Neural progenitor cell (in vitro differentiated cells): ENCODE results near the gene CD33. TPM values are rescaled to one million over a fixed set of nuclear protein-coding genes. Genes with fewer than 3 reads are reported as not detected.

Experiments used
- DNase-seq: peaks from one replicate; pipeline ENCODE4 v3.0.0-alpha.2; 2016; ENCODE audit warnings: low spot score
- H2AFZ ChIP-seq: fragments of 200-600 bp; sonication (generic); replicated peaks from 2 replicates; pipeline ENCODE4 v1.6.1; 2016; ENCODE audit warnings: antibody characterized with exemption
- H3F3A ChIP-seq: fragments of 200-600 bp; sonication (generic); 2 replicates; pipeline ENCODE4 v1.6.1; 2016; ENCODE audit warnings: antibody characterized with exemption, low read depth
- H3K27ac ChIP-seq: fragments of 200-600 bp; sonication (generic); 2 replicates; pipeline ENCODE4 v1.5.1; 2016; ENCODE audit warnings: mild to moderate bottlenecking
- H3K27me3 ChIP-seq: fragments of 200-600 bp; sonication (generic); 2 replicates; pipeline ENCODE4 v1.6.1; 2016; ENCODE audit warnings: mild to moderate bottlenecking, moderate library complexity
- H3K36me3 ChIP-seq: fragments of 200-600 bp; sonication (generic); 2 replicates; pipeline ENCODE4 v1.5.1; 2016
- H3K4me1 ChIP-seq: fragments of 200-600 bp; sonication (generic); 2 replicates; pipeline ENCODE4 v1.6.1; 2016; ENCODE audit warnings: mixed run types
- H3K4me2 ChIP-seq: fragments of 200-600 bp; sonication (generic); 2 replicates; pipeline ENCODE4 v1.6.1; 2016
- H3K4me3 ChIP-seq: fragments of 200-600 bp; sonication (generic); 2 replicates; pipeline ENCODE4 v1.5.1; 2016
- H3K79me2 ChIP-seq: fragments of 200-600 bp; sonication (generic); 2 replicates; pipeline ENCODE4 v1.6.1; 2016; ENCODE audit warnings: low read depth
- H3K9ac ChIP-seq: fragments of 200-600 bp; sonication (generic); 2 replicates; pipeline ENCODE4 v1.6.1; 2016
- H3K9me3 ChIP-seq: fragments of 200-600 bp; sonication (generic); 2 replicates; pipeline ENCODE4 v1.5.1; 2016; ENCODE audit warnings: low read depth
- H4K20me1 ChIP-seq: fragments of 200-600 bp; sonication (generic); 2 replicates; pipeline ENCODE4 v1.6.1; 2016; ENCODE audit warnings: low read depth
- H3K27ac Mint-ChIP-seq: 3 replicates; pipeline ENCODE4 v1.8.0; 2021; ENCODE audit warnings: mixed read lengths
- H3K27me3 Mint-ChIP-seq: 2 replicates; pipeline ENCODE4 v1.8.0; 2022; ENCODE audit warnings: low read depth, mild to moderate bottlenecking, inconsistent platforms, moderate library complexity, mixed read lengths; ENCODE audit not compliant: insufficient read depth
- H3K36me3 Mint-ChIP-seq: 3 replicates; pipeline ENCODE4 v1.8.0; 2021; ENCODE audit warnings: mixed read lengths
- H3K4me1 Mint-ChIP-seq: 3 replicates; pipeline ENCODE4 v1.8.0; 2021; ENCODE audit warnings: mixed read lengths
- H3K4me3 Mint-ChIP-seq: 3 replicates; pipeline ENCODE4 v1.8.0; 2021; ENCODE audit warnings: mild to moderate bottlenecking, moderate library complexity, mixed read lengths
- H3K9me3 Mint-ChIP-seq: 3 replicates; pipeline ENCODE4 v1.8.0; 2020; ENCODE audit warnings: mixed read lengths
- EZH2 ChIP-seq: fragments of 200-600 bp; sonication (generic); IDR thresholded peaks from 2 replicates; pipeline ENCODE4 v1.6.1; 2017; ENCODE audit warnings: antibody characterized with exemption, mild to moderate bottlenecking, moderate library complexity
- EZH2phosphoT487 ChIP-seq: fragments of 200-600 bp; sonication (generic); IDR thresholded peaks from 2 replicates; pipeline ENCODE4 v1.6.1; 2017; ENCODE audit warnings: antibody characterized with exemption
- total RNA-seq: library from RNA; depleted of rRNA; stranded (reverse); fragments of >200 nt; gene quantifications from 2 replicates; pipeline ENCODE4 v1.2.3, GENCODE V29; 2015; ENCODE audit warnings: low replicate concordance
- TF ChIP-seq, protein P1 (sequence below): fragments of 200-600 bp; sonication (generic); IDR thresholded peaks from 2 replicates; pipeline ENCODE4 v1.5.1; 2017; ENCODE audit warnings: antibody characterized with exemption, mild to moderate bottlenecking

CD33 gene
- total RNA-seq, 1 donor from 2014 or later = not detected

DNA sequence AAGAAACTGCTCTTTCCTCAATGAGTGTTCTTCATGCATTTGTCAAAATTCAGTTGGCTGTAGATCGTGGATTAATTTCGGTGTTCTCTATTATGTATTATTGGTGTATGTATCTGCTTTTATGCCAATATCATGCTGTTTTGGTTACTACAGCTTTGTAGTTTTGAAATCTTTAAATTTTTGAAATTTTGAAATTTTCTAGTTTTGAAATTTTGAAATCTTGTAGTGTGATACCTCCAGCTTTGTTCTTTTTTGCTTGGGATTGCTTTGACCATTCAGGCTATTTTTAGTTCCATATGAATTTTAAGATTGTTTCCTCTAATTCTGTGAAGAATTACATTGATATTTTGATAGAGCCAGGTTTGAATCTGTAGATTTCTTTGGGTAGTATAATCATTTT lies 3.1 kb downstream of the CD33 start:
- Histone ChIP-seq H3K79me2 (no peaks in the 10 kb centered on the region), H3K9me3 (no peaks in the 10 kb centered on the region), H4K20me1 (no peaks in the 10 kb centered on the region), H3K4me3 (no peak overlapping the region), H3K27ac (no peak overlapping the region), H2AFZ (no peak overlapping the region), H3K9ac (no peak overlapping the region), H3K4me2 (no peak overlapping the region), H3K27me3 (no peaks in the 10 kb centered on the region), H3K36me3 (no peaks in the 10 kb centered on the region), H3F3A (no peaks in the 10 kb centered on the region), H3K4me1 (no peaks in the 10 kb centered on the region)
- H3K27me3 Mint-ChIP-seq = no peaks in the 10 kb centered on the region
- no peak overlapping the region for H3K4me3 Mint-ChIP-seq
- DNase-seq = no peak
- H3K4me1 Mint-ChIP-seq = no peaks in the 10 kb centered on the region
- H3K9me3 Mint-ChIP-seq = no peaks in the 10 kb centered on the region
- no peaks in the 10 kb centered on the region for H3K36me3 Mint-ChIP-seq
- no peak for TF ChIP-seq EZH2phosphoT487
- no peak for TF ChIP-seq EZH2
- TF ChIP-seq, protein P1, sequence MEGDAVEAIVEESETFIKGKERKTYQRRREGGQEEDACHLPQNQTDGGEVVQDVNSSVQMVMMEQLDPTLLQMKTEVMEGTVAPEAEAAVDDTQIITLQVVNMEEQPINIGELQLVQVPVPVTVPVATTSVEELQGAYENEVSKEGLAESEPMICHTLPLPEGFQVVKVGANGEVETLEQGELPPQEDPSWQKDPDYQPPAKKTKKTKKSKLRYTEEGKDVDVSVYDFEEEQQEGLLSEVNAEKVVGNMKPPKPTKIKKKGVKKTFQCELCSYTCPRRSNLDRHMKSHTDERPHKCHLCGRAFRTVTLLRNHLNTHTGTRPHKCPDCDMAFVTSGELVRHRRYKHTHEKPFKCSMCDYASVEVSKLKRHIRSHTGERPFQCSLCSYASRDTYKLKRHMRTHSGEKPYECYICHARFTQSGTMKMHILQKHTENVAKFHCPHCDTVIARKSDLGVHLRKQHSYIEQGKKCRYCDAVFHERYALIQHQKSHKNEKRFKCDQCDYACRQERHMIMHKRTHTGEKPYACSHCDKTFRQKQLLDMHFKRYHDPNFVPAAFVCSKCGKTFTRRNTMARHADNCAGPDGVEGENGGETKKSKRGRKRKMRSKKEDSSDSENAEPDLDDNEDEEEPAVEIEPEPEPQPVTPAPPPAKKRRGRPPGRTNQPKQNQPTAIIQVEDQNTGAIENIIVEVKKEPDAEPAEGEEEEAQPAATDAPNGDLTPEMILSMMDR = no peak
- H3K27ac Mint-ChIP-seq = no peak overlapping the region

DNA sequence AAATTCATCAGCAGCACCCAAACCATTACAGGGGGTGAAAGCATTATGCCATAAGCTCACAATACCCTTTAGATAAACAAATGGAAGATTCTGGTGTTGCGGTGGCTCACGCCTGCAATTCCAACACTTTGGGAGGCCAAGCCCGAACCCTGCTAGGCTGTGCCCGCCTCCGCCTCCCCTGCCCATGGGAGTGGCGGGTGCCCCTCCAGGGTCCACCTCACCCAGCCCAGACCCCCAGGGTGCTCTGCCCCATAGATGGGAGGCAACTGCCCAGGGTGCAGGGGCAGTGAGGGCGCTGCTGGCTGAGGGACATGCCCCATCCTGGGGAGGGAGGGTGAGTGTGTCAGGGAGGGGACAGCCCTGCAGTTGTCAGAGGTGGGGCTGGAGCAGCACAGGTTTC lies 16.0 kb downstream of the CD33 start:
- peaks cover 2% of the 10 kb centered on the region for H3K9me3 Mint-ChIP-seq
- Histone ChIP-seq H3F3A (no peaks in the 10 kb centered on the region), H3K27ac (no peak overlapping the region), H3K9ac (no peak overlapping the region), H3K4me1 (no peaks in the 10 kb centered on the region), H2AFZ (no peak overlapping the region), H3K36me3 (no peaks in the 10 kb centered on the region), H3K27me3 (no peaks in the 10 kb centered on the region), H3K79me2 (no peaks in the 10 kb centered on the region), H3K4me2 (no peak overlapping the region), H3K9me3 (no peaks in the 10 kb centered on the region), H4K20me1 (no peaks in the 10 kb centered on the region), H3K4me3 (no peak overlapping the region)
- no peak overlapping the region for H3K27ac Mint-ChIP-seq
- peaks cover 2% of the 10 kb centered on the region for H3K27me3 Mint-ChIP-seq
- TF ChIP-seq EZH2 (no peak), EZH2phosphoT487 (no peak)
- TF ChIP-seq, protein P1 = no peak
- no peaks in the 10 kb centered on the region for H3K36me3 Mint-ChIP-seq
- DNase-seq = no peak
- no peaks in the 10 kb centered on the region for H3K4me1 Mint-ChIP-seq
- no peak overlapping the region for H3K4me3 Mint-ChIP-seq

DNA sequence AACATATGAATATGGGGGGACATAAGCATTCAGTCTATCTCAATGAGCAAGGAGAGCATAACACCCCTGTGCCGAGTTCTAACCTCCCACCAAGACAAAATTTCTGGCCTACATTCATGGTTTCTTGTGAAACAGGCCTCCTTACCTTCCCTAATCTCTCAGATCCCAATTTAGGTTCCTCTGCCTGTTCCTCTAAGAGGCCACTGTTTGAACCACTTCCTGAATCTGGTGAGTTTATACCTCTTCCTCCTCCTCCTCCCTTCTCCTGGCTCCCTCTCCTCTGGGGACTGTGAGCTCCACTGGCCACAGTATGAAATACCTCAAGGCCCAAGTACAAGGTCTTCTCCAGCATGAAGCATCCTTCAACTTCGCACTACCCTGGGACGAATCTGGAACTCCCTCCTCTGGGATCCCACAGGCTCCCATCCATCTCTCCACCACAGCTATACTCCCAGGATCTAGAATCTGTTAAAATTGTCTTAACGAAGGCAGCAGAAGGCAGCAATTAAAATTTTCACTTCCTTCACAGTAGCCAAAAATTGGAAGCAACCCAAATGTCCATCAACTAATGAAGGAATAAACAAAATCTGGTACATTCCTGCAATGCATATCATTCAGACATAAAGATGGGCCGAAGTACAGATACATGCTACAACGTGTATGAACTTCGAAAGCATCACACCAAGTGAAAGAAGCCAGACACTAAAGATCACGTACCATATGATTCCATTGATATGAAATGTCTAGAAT lies 18.2 kb downstream of the CD33 start:
- Mint-ChIP-seq H3K36me3 (no peaks in the 10 kb centered on the region), H3K27me3 (peaks cover 2% of the 10 kb centered on the region), H3K4me1 (no peaks in the 10 kb centered on the region), H3K4me3 (no peak overlapping the region), H3K9me3 (peaks cover 2% of the 10 kb centered on the region), H3K27ac (no peak overlapping the region)
- no peak overlapping the region for H3K4me2 ChIP-seq
- H3K4me1 ChIP-seq = no peaks in the 10 kb centered on the region
- no peak overlapping the region for H3K9ac ChIP-seq
- no peaks in the 10 kb centered on the region for H3K9me3 ChIP-seq
- H3K36me3 ChIP-seq = no peaks in the 10 kb centered on the region
- H3K27me3 ChIP-seq = no peaks in the 10 kb centered on the region
- no peak for DNase-seq
- H3K27ac ChIP-seq = no peak overlapping the region
- H3F3A ChIP-seq = no peaks in the 10 kb centered on the region
- H2AFZ ChIP-seq = no peak overlapping the region
- H3K4me3 ChIP-seq = no peak overlapping the region
- H3K79me2 ChIP-seq = no peaks in the 10 kb centered on the region
- no peaks in the 10 kb centered on the region for H4K20me1 ChIP-seq
- TF ChIP-seq EZH2phosphoT487 = no peak
- TF ChIP-seq, protein P1 = no peak
- TF ChIP-seq EZH2 = no peak
